Measurements from ENCODE around the gene C1orf226. TPM values are rescaled to one million over a fixed set of nuclear protein-coding genes. Genes with fewer than 3 reads are reported as not detected.

Gene C1orf226
- polyA plus RNA-seq, 1 donor (not counting 4 experiments of a cell fraction or from before 2014, with no cell fraction given) = 0.12 TPM

DNA sequence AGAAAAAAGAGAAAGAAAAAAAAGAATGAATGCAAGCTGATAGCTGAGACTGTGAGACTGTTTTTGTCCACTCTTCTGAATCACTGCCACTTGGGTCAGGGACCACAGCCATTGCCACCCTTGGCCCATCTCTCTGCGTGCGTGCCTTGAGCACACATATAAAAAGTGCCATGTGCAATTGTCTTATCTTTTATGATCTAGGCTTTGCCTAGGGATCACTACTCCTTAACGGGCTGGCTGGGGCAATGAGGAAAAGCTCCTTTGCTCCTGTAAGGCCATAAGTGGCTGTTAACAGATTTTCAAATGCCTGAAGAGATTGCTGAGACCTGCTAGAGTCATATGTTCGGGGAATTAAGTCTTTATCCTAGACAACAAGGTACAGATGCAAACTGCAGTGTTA, 13.1 kb upstream of the C1orf226 start:
- Histone ChIP-seq H3K4me2 (ENCODE audit: control insufficient read depth, extremely low read depth, insufficient read depth, low read depth, low read length) (no peak overlapping the region), H3K9ac (ENCODE audit: control insufficient read depth, extremely low read depth, insufficient read depth, low read length) (no peak overlapping the region), H3K4me3 (ENCODE audit: control insufficient read depth in 2 of 3, extremely low read depth in 1 of 3, insufficient read depth in 2 of 3, low read depth in 1 of 3, low read length in 3 of 3) (no peak overlapping the region), H3K9me3 (ENCODE audit: control insufficient read depth, low read depth, low read length) (no peaks in the 10 kb centered on the region), H3K27ac (ENCODE audit: control insufficient read depth, insufficient read depth, low read length) (no peak overlapping the region), H2AFZ (ENCODE audit: control insufficient read depth, low read length) (no peak overlapping the region), H3K9me1 (ENCODE audit: control insufficient read depth, extremely low read depth, insufficient read depth, low read length) (no peaks in the 10 kb centered on the region), H4K20me1 (ENCODE audit: control insufficient read depth, extremely low read depth, insufficient read depth, low read length) (no peaks in the 10 kb centered on the region), H3K79me2 (ENCODE audit: control insufficient read depth, insufficient read depth, low read length) (no peaks in the 10 kb centered on the region), H3K36me3 (ENCODE audit: control insufficient read depth in 2 of 2, extremely low read depth in 1 of 2, insufficient read depth in 2 of 2, low read length in 2 of 2) (no peaks in the 10 kb centered on the region), H3K27me3 (ENCODE audit: control insufficient read depth, extremely low read depth, insufficient read depth, low read length) (peaks cover 2% of the 10 kb centered on the region), H3K4me1 (ENCODE audit: control insufficient read depth, extremely low read depth, insufficient read depth, low read length) (peaks cover 29% of the 10 kb centered on the region)
- TF ChIP-seq, protein P1, sequence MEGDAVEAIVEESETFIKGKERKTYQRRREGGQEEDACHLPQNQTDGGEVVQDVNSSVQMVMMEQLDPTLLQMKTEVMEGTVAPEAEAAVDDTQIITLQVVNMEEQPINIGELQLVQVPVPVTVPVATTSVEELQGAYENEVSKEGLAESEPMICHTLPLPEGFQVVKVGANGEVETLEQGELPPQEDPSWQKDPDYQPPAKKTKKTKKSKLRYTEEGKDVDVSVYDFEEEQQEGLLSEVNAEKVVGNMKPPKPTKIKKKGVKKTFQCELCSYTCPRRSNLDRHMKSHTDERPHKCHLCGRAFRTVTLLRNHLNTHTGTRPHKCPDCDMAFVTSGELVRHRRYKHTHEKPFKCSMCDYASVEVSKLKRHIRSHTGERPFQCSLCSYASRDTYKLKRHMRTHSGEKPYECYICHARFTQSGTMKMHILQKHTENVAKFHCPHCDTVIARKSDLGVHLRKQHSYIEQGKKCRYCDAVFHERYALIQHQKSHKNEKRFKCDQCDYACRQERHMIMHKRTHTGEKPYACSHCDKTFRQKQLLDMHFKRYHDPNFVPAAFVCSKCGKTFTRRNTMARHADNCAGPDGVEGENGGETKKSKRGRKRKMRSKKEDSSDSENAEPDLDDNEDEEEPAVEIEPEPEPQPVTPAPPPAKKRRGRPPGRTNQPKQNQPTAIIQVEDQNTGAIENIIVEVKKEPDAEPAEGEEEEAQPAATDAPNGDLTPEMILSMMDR (optimal IDR thresholded peaks at IDR 0.05 in 1 of 3, IDR thresholded peaks at IDR 0.05 in 1 of 3, conservative IDR thresholded peaks at IDR 0.05 in 1 of 3; ENCODE audit: extremely low read depth in 1 of 3, insufficient read depth in 2 of 3, low read length in 3 of 3) = no peak
- TF ChIP-seq EZH2 (IDR thresholded peaks at IDR 0.05; ENCODE audit: low read length) = no peak
- no peak for DNase-seq (ENCODE audit: low read depth, low spot score)
- FAIRE-seq = no peak
- dilution Hi-C loops (cut with MboI; ENCODE audit: extremely low pct_ligation_motif_present, low sequenced_read_pairs) = no loop called here

DNA sequence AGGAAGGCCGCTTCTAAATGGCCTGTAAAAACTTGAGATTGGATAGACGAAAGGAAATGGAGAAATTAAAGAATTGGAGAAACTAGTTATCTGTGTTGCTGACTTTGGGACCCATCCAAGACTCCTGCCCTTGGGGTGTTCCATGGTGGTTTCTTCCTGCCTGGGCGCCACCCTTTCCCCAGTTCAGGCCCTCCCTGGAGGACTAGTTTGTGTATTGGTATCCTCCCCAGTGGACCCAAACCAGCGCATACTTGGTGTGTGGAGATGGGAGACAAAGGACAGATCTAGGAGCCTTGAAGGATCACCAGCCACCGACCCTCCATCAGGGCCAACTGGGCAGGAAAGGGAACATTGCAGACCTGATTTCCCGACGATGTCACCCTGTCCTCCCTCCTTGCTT, 12.0 kb upstream of the C1orf226 start:
- Histone ChIP-seq H2AFZ (ENCODE audit: control insufficient read depth, low read length) (no peak overlapping the region), H4K20me1 (ENCODE audit: control insufficient read depth, extremely low read depth, insufficient read depth, low read length) (no peaks in the 10 kb centered on the region), H3K36me3 (ENCODE audit: control insufficient read depth in 2 of 2, extremely low read depth in 1 of 2, insufficient read depth in 2 of 2, low read length in 2 of 2) (no peaks in the 10 kb centered on the region), H3K27ac (ENCODE audit: control insufficient read depth, insufficient read depth, low read length) (no peak overlapping the region), H3K79me2 (ENCODE audit: control insufficient read depth, insufficient read depth, low read length) (no peaks in the 10 kb centered on the region), H3K4me3 (ENCODE audit: control insufficient read depth in 2 of 3, extremely low read depth in 1 of 3, insufficient read depth in 2 of 3, low read depth in 1 of 3, low read length in 3 of 3) (no peak overlapping the region), H3K9me1 (ENCODE audit: control insufficient read depth, extremely low read depth, insufficient read depth, low read length) (no peaks in the 10 kb centered on the region), H3K4me2 (ENCODE audit: control insufficient read depth, extremely low read depth, insufficient read depth, low read depth, low read length) (peak overlapping the region; percentile 20), H3K9me3 (ENCODE audit: control insufficient read depth, low read depth, low read length) (no peaks in the 10 kb centered on the region), H3K9ac (ENCODE audit: control insufficient read depth, extremely low read depth, insufficient read depth, low read length) (no peak overlapping the region), H3K27me3 (ENCODE audit: control insufficient read depth, extremely low read depth, insufficient read depth, low read length) (no peaks in the 10 kb centered on the region), H3K4me1 (ENCODE audit: control insufficient read depth, extremely low read depth, insufficient read depth, low read length) (peaks cover 29% of the 10 kb centered on the region)
- DNase-seq (ENCODE audit: low read depth, low spot score) (no peak), FAIRE-seq (no peak)
- dilution Hi-C loops (cut with MboI; ENCODE audit: extremely low pct_ligation_motif_present, low sequenced_read_pairs) = no loop called here
- TF ChIP-seq, protein P1 (optimal IDR thresholded peaks at IDR 0.05 in 1 of 3, IDR thresholded peaks at IDR 0.05 in 1 of 3, conservative IDR thresholded peaks at IDR 0.05 in 1 of 3; ENCODE audit: extremely low read depth in 1 of 3, insufficient read depth in 2 of 3, low read length in 3 of 3) = no peak
- TF ChIP-seq EZH2 (IDR thresholded peaks at IDR 0.05; ENCODE audit: low read length) = no peak
